WTC11 (cell line): ENCODE results near the gene PHYHD1. TPM values are rescaled to one million over a fixed set of nuclear protein-coding genes. Genes with fewer than 3 reads are reported as not detected.

Experiments
- ATAC-seq: fragments of 200-7000 bp; cut with Tn5 transposase; 2 replicates; pipeline ENCODE4 v1.10.0; 2021; ENCODE audit warnings: mild to moderate bottlenecking, moderate library complexity
- CTCF ChIA-PET: fragments of 300-600 bp; sonication (Branson Sonifier 250); formaldehyde crosslinking; loops from one replicate; lab custom pipeline; 2021; ENCODE audit warnings: antibody characterized with exemption; lab: Charles Lee
- POLR2A ChIA-PET: fragments of 350-600 bp; sonication (Branson Sonifier 250); formaldehyde crosslinking; loops from one replicate; lab custom pipeline; 2021; ENCODE audit warnings: antibody characterized with exemption; lab: Charles Lee
- DNase-seq: peaks from one replicate; pipeline ENCODE4 v3.0.0; 2021; ENCODE audit warnings: low spot score
- H3K27ac Mint-ChIP-seq: 2 replicates; pipeline ENCODE4 v1.8.0; 2021; ENCODE audit warnings: mixed read lengths
- H3K27me3 Mint-ChIP-seq: 2 replicates; pipeline ENCODE4 v1.8.0; 2021; ENCODE audit warnings: low read depth, mild to moderate bottlenecking, moderate library complexity, mixed read lengths
- H3K36me3 Mint-ChIP-seq: 2 replicates; pipeline ENCODE4 v1.8.0; 2021; ENCODE audit warnings: mixed read lengths
- H3K4me1 Mint-ChIP-seq: 2 replicates; pipeline ENCODE4 v1.8.0; 2022; ENCODE audit warnings: mixed read lengths
- H3K4me3 Mint-ChIP-seq: 2 replicates; pipeline ENCODE4 v1.8.0; 2021; ENCODE audit warnings: mild to moderate bottlenecking, moderate library complexity, mixed read lengths
- H3K9me3 Mint-ChIP-seq: 2 replicates; pipeline ENCODE4 v1.8.0; 2021; ENCODE audit warnings: mixed read lengths
- E2F1 ChIP-seq: sonication (generic); formaldehyde crosslinking; IDR thresholded peaks from 2 replicates; pipeline ENCODE4 v1.8.0; 2022; ENCODE audit warnings: mild to moderate bottlenecking, missing genetic modification reagents
- EMX1 ChIP-seq: fragments of 250-450 bp; sonication (Bioruptor Pico); IDR thresholded peaks from 2 replicates; pipeline ENCODE4 v1.8.0; 2021; ENCODE audit warnings: mild to moderate bottlenecking
- ESRRA ChIP-seq: sonication (generic); formaldehyde crosslinking; IDR thresholded peaks from 2 replicates; pipeline ENCODE4 v1.8.1; 2022; ENCODE audit warnings: mild to moderate bottlenecking, missing genetic modification reagents, borderline replicate concordance
- GRHL2 ChIP-seq: fragments of 250-450 bp; sonication (Bioruptor Pico); IDR thresholded peaks from 2 replicates; pipeline ENCODE4 v1.8.0; 2022; ENCODE audit warnings: mild to moderate bottlenecking, moderate library complexity; ENCODE audit not compliant: insufficient replicate concordance, severe bottlenecking
- HMGA2 ChIP-seq: fragments of 250-450 bp; sonication (Bioruptor Pico); IDR thresholded peaks from 2 replicates; pipeline ENCODE4 v1.4.0; 2021; ENCODE audit warnings: mild to moderate bottlenecking, moderate library complexity
- HMGXB4 ChIP-seq: sonication (generic); formaldehyde crosslinking; IDR thresholded peaks from 2 replicates; pipeline ENCODE4 v1.8.1; 2023; ENCODE audit warnings: mild to moderate bottlenecking, moderate library complexity, missing genetic modification reagents
- IRF2 ChIP-seq: sonication (generic); formaldehyde crosslinking; IDR thresholded peaks from 2 replicates; pipeline ENCODE4 v1.8.0; 2022; ENCODE audit warnings: low read depth, missing genetic modification reagents, borderline replicate concordance
- NFATC4 ChIP-seq: fragments of 250-450 bp; sonication (Bioruptor Pico); IDR thresholded peaks from 2 replicates; pipeline ENCODE4 v1.9.0; 2021; ENCODE audit warnings: mild to moderate bottlenecking
- SOX15 ChIP-seq: fragments of 250-450 bp; sonication (Bioruptor Pico); IDR thresholded peaks from 2 replicates; pipeline ENCODE4 v1.9.0; 2021; ENCODE audit warnings: mild to moderate bottlenecking
- total RNA-seq: library from RNA; stranded (reverse); gene quantifications from 3 replicates; pipeline ENCODE4 v1.2.3, GENCODE V29; 2021
- TF ChIP-seq, protein P1 (sequence below): sonication (generic); formaldehyde crosslinking; IDR thresholded peaks from 2 replicates; pipeline ENCODE4 v1.8.1; 2023; ENCODE audit warnings: mild to moderate bottlenecking, missing genetic modification reagents, moderate library complexity

The PHYHD1 gene
- total RNA-seq, 1 experiment from 2014 or later, result 14.6 TPM

DNA sequence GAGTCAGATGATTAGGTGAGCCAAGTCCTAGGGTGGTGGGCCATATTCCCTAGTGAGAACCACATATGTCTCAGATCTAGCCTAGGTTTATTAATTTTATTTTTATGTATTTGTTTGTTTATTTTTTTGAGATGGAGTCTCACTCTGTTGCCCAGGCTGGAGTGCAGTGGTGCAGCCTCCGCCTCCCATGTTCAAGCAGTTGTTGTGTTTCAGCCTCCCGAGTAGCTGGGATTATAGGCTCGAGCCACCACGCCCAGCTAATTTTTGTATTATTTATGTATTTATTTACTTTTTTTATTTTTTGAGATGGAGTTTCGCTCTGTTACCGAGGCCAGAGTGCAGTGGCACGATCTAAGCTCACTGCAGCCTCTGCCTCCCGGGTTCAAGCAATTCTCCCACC lies 62.8 kb downstream of the PHYHD1 start (continued):
- no peak for TF ChIP-seq EMX1 (CRISPR knock-in tag)

DNA sequence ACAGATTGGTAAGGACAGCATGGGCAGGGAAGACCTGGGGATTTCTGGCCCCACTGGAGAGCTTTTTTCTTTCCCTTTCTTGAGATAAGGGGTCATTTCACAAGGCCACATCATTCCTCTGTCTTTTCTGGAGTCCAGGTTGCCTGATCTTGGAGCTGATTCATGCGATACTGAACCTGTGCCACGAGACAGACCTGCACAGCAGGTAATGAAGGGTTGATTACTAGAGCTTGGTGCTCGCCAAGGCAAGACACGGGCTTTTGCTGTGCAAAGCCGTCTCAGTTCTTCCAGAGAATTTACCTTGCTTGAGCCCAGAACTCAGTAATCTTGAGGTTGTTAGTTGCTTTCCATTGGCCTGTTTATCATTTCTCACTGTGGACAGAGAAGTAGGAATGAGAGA lies 65.9 kb downstream of the PHYHD1 start:
- Mint-ChIP-seq H3K4me1 (no peaks in the 10 kb centered on the region), H3K27me3 (no peaks in the 10 kb centered on the region), H3K4me3 (no peak overlapping the region), H3K27ac (no peak overlapping the region), H3K9me3 (no peaks in the 10 kb centered on the region), H3K36me3 (peaks cover 67% of the 10 kb centered on the region)
- DNase-seq, result no peak
- TF ChIP-seq ESRRA (CRISPR knock-in tag) (no peak), NFATC4 (no peak), HMGA2 (CRISPR knock-in tag) (no peak), EMX1 (CRISPR knock-in tag) (no peak), SOX15 (CRISPR knock-in tag) (no peak), E2F1 (CRISPR knock-in tag) (no peak)
- TF ChIP-seq, protein P1, sequence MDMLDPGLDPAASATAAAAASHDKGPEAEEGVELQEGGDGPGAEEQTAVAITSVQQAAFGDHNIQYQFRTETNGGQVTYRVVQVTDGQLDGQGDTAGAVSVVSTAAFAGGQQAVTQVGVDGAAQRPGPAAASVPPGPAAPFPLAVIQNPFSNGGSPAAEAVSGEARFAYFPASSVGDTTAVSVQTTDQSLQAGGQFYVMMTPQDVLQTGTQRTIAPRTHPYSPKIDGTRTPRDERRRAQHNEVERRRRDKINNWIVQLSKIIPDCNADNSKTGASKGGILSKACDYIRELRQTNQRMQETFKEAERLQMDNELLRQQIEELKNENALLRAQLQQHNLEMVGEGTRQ (CRISPR knock-in tag), result no peak
- CTCF ChIA-PET, result no interaction called here
- ATAC-seq, result no peak
- POLR2A ChIA-PET, result no interaction called here

GRCh38 chr9:128987805-128988204 lies 67.0 kb downstream of the PHYHD1 start:
- CTCF ChIA-PET, result interaction anchor here (0.5 to 1.8 kb wide), 4 partner anchors 112 to 170 kb away, joined by 3 to 4 read pairs (median 4); partner anchors contain the start of genes ENDOG and SPOUT1
- POLR2A ChIA-PET, result interaction anchor here (0.6 kb wide), 1 partner anchor 170 kb away, joined by 4 read pairs; the partner anchor contains the start of gene ENDOG
- ATAC-seq (no peak), DNase-seq (no peak)
- H3K9me3 Mint-ChIP-seq, result no peaks in the 10 kb centered on the region
- H3K27ac Mint-ChIP-seq, result no peak overlapping the region
- TF ChIP-seq NFATC4 (no peak), HMGA2 (CRISPR knock-in tag) (no peak), GRHL2 (CRISPR knock-in tag) (no peak), HMGXB4 (no peak), IRF2 (CRISPR knock-in tag) (no peak)
- no peak overlapping the region for H3K4me3 Mint-ChIP-seq
- H3K36me3 Mint-ChIP-seq, result peaks cover 62% of the 10 kb centered on the region
- no peaks in the 10 kb centered on the region for H3K27me3 Mint-ChIP-seq
- H3K4me1 Mint-ChIP-seq, result no peaks in the 10 kb centered on the region

Other genes with a start within 250 kb of the PHYHD1 start
- 1,083 to 1,129 TPM (median 1,086 TPM) in 3 replicates for gene SET, start 231.8 kb upstream of the PHYHD1 start, total RNA-seq
- 24.1 to 28.9 TPM (median 27.5 TPM) in 3 replicates for gene PKN3, start 218.5 kb upstream of the PHYHD1 start, total RNA-seq
- 39.7 to 46.3 TPM (median 45.2 TPM) in 3 replicates for gene ZDHHC12, start 196.9 kb upstream of the PHYHD1 start, total RNA-seq
- 20.6 to 24.5 TPM (median 23.8 TPM) in 3 replicates for gene ZER1, start 149.1 kb upstream of the PHYHD1 start, total RNA-seq
- 20.8 to 23.2 TPM (median 21.6 TPM) in 3 replicates for gene TBC1D13, start 133.7 kb upstream of the PHYHD1 start, total RNA-seq
- 25.8 to 28.7 TPM (median 25.8 TPM) in 3 replicates for gene ENDOG, start 102.5 kb upstream of the PHYHD1 start, total RNA-seq
- 76.8 to 79.3 TPM (median 77.5 TPM) in 3 replicates for gene SPOUT1, start 91.2 kb upstream of the PHYHD1 start, total RNA-seq
- gene KYAT1, start 39.0 kb upstream of the PHYHD1 start, total RNA-seq, result 31.4 to 34.1 TPM (median 33.0 TPM) in 3 replicates
- 63.8 to 83.5 TPM (median 64.5 TPM) in 3 replicates for gene LRRC8A, start 38.8 kb upstream of the PHYHD1 start, total RNA-seq
- gene DOLK, start 26.6 kb downstream of the PHYHD1 start, total RNA-seq, result 14.8 to 15.1 TPM (median 15.1 TPM) in 3 replicates
- gene NUP188, start 26.7 kb downstream of the PHYHD1 start, total RNA-seq, result 71.3 to 98.9 TPM (median 73.5 TPM) in 3 replicates
- gene SH3GLB2, start 107.3 kb downstream of the PHYHD1 start, total RNA-seq, result 59.7 to 65.7 TPM (median 62.9 TPM) in 3 replicates
- gene MIGA2, start 115.6 kb downstream of the PHYHD1 start, total RNA-seq, result 39.9 to 61.7 TPM (median 48.0 TPM) in 3 replicates
- gene DOLPP1, start 160.1 kb downstream of the PHYHD1 start, total RNA-seq, result 30.4 to 35.6 TPM (median 32.7 TPM) in 3 replicates
- gene CRAT, start 189.8 kb downstream of the PHYHD1 start, total RNA-seq, result 17.2 to 19.1 TPM (median 17.5 TPM) in 3 replicates
- 181 to 186 TPM (median 186 TPM) in 3 replicates for gene PTPA, start 190.4 kb downstream of the PHYHD1 start, total RNA-seq